Heart left ventricle (tissue), 16 donors: ENCODE measurements around the gene HLA-DMA. TPM values are rescaled to one million over a fixed set of nuclear protein-coding genes. Genes with fewer than 3 reads are reported as not detected.

ENCODE experiments used
- ATAC-seq, 4 donors: fragments of 200-7000 bp; cut with Tn5 transposase; one replicate each; pipeline ENCODE4 v1.9.1; 2020 to 2022; ENCODE audit warnings: moderate library complexity in 4 of 4, mild to moderate bottlenecking in 3 of 4, moderate number of reproducible peaks in 1 of 4
- DNase-seq, 5 donors: peaks; one replicate each; pipeline ENCODE4 v3.0.0-alpha.2; 2020
- H3K27ac ChIP-seq, 12 donors: fragments of 200-600 bp; sonication (generic) in 4 of 12; one replicate each; pipeline versions ENCODE4 v1.5.0 to v1.8.0; 2016 to 2022; ENCODE audit warnings: mild to moderate bottlenecking in 2 of 12
- H3K27me3 ChIP-seq, 9 donors: fragments of 200-600 bp; sonication (generic) in 2 of 9; one replicate each; pipeline versions ENCODE4 v1.5.1 to v1.8.0; 2016 to 2022; ENCODE audit warnings: mild to moderate bottlenecking in 3 of 9
- H3K36me3 ChIP-seq, 9 donors: fragments of 200-600 bp; sonication (generic) in 2 of 9; one replicate each; pipeline versions ENCODE4 v1.5.0 to v1.8.0; 2018 to 2022; ENCODE audit warnings: mild to moderate bottlenecking in 2 of 9
- H3K4me1 ChIP-seq, 12 donors: fragments of 200-600 bp; sonication (generic) in 4 of 12; one replicate each; pipeline versions ENCODE4 v1.5.0 to v1.8.0; 2016 to 2022; ENCODE audit warnings: mild to moderate bottlenecking in 3 of 12
- H3K4me3 ChIP-seq, 12 donors: fragments of 200-600 bp; sonication (generic) in 4 of 12; one replicate each; pipeline versions ENCODE4 v1.5.0 to v1.8.0; 2017 to 2022; ENCODE audit warnings: mild to moderate bottlenecking in 9 of 12, moderate library complexity in 4 of 12
- H3K9me3 ChIP-seq, 12 donors: fragments of 200-600 bp; sonication (generic) in 4 of 12; one replicate each; pipeline versions ENCODE4 v1.5.0 to v1.8.0; 2016 to 2022; ENCODE audit warnings: mild to moderate bottlenecking in 1 of 12
- POLR2A ChIP-seq, 2 donors: fragments of 450-650 bp; IDR thresholded peaks; one replicate each; pipeline ENCODE4 v1.6.1; 2017; ENCODE audit warnings: antibody characterized with exemption in 2 of 2, mild to moderate bottlenecking in 2 of 2, moderate library complexity in 2 of 2
- WGBS, 4 donors: extraction: QIAGEN DNeasy Blood & Tissue Kit in 2 of 4; methylation state at CpG; one replicate each; pipeline versions ENCODE4 v1.1.5 to v1.1.7; 2013 to 2018; 5-methylcytosine and 5-hydroxymethylcytosine counted together
- intact Hi-C, 10 donors: fragments of 100-400 bp; cut with DNase I; formaldehyde crosslinking; loops; one replicate each; pipeline versions ENCODE4 v1.11.1 to v1.14.2; 2022
- polyA plus RNA-seq, 2 donors: library from polyadenylated mRNA; stranded (reverse); fragments of 200-250 nt; gene quantifications; one replicate each; pipeline ENCODE4 v1.2.3, GENCODE V29; 2013
- total RNA-seq, 9 donors: library from RNA; depleted of rRNA in 2 of 9; stranded (reverse); fragments of >200 nt in 2 of 9; fragmentation: NEBNext Ultra II Directional in 3 of 9; extraction: Animal tissue kit (Norgen Biotek cat#: 25700) in 3 of 9; gene quantifications; one replicate each; pipeline versions ENCODE4 v1.1.0 to v1.2.4, GENCODE V29; 2016 to 2023
- TF ChIP-seq, protein P1 (sequence below), 12 donors: fragments of 200-600 bp; sonication (generic) in 4 of 12; IDR thresholded peaks; one replicate each; pipeline versions ENCODE4 v1.5.0 to v1.8.0; 2018 to 2022; ENCODE audit warnings: antibody characterized with exemption in 12 of 12, mild to moderate bottlenecking in 5 of 12
- donor health status: ischemic (EF 13 %, LVEDD 7.1; RV severe dilation, severe dysfunction).
- donor health status: healthy with polysubstance abuse.
- donor health status: DM: no; HTN: yes; CAD: no.
- donor health status: DM: no; HTN: no; CAD: no.
- donor health status: ischemic (EF 25% LVEDD 6.9; RV normal size, moderate dysfunction).
- donor health status: ischemic (EF 25% LVEDD 5.7; RV mildly dilated, moderate dysfunction).
- donor health status: healthy.
- donor health status: DM: yes; HTN: yes; CAD: no.
- donor health status: ischemic (EF 35%, LVEDD 5.7; RV mildly dilated, moderate dysfunction).
- donor health status: nonischemic (EF 11% LVEDD 7.7; RV severe dilation, severe dysfunction).
- donor health status: DM: yes; HTN: yes; CAD: no.
- donor health status: PGD.
- donor health status: ischemic (EF 29% LVEDD 5.4; RV normal size, mild dysfunction).
- donor health status: nonischemic (EF 23%, LVEDD 6.1; RV moderate dilation, normal function).

The HLA-DMA gene
- total and polyA plus RNA-seq, 11 donors: 5.4 to 150 (median 16.2) TPM

DNA sequence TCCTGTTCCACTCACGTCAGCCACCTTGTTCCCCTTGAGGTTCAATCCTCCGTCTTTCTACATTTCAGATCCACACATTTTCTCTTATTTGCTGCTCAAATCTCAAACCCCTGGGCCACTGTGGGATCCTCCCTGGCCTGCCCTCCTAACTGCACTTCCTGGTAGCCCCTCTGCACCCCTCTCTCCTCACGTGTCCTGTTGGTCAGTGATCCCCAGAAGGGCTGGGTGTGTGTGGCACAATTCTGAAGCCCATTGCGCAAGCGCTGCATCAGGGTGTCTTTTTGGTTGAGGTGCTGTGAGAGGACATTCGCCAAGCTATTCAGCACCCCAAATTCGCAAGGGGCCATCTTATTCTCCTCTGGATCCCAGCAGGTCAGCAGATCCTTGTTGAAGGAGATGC, 14.4 kb downstream of the HLA-DMA start:
- TF ChIP-seq, protein P1, sequence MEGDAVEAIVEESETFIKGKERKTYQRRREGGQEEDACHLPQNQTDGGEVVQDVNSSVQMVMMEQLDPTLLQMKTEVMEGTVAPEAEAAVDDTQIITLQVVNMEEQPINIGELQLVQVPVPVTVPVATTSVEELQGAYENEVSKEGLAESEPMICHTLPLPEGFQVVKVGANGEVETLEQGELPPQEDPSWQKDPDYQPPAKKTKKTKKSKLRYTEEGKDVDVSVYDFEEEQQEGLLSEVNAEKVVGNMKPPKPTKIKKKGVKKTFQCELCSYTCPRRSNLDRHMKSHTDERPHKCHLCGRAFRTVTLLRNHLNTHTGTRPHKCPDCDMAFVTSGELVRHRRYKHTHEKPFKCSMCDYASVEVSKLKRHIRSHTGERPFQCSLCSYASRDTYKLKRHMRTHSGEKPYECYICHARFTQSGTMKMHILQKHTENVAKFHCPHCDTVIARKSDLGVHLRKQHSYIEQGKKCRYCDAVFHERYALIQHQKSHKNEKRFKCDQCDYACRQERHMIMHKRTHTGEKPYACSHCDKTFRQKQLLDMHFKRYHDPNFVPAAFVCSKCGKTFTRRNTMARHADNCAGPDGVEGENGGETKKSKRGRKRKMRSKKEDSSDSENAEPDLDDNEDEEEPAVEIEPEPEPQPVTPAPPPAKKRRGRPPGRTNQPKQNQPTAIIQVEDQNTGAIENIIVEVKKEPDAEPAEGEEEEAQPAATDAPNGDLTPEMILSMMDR (IDR thresholded peaks at IDR 0.05): no peak
- no peak for TF ChIP-seq POLR2A (IDR thresholded peaks at IDR 0.05)
- peaks cover 0 to 48% (median 0%) of the 10 kb centered on the region in 9 donors for H3K36me3 ChIP-seq
- peak overlapping the region in 1 of 12 donors; percentile 97 for H3K27ac ChIP-seq

DNA sequence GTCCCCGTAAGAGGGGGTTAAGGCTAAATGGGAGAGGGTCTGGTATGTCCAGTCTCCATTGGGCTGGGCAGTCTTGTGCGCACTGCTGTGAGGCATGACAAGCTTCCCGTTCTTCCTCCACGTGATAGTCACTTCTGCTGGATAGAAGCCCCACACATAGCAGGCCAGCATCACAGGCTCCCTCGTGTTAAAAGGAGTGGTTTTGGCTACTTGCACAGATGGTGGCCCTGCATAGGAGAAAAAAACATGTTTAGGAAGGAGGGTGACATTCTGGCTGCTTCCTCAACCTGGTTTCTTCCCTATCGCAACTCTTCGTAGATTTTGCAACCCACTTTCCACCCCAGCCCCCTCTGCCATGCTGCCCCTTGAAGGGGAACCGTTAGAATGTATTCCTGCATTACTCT, 15.7 kb downstream of the HLA-DMA start:
- 76 to 90% (median 81%) methylated on average over 8 of the region's 8 CpGs for WGBS, 4 donors
- no peaks in the 10 kb centered on the region for H3K27me3 ChIP-seq
- H3K36me3 ChIP-seq: peaks cover 0 to 48% (median 0%) of the 10 kb centered on the region in 9 donors
- peaks cover 0 to 87% (median 11%) of the 10 kb centered on the region in 12 donors for H3K4me1 ChIP-seq
- ATAC-seq (peak in 3 of 4 donors; percentile 19 to 47 (median 41)), DNase-seq (peak in 1 of 5 donors; percentile 45)
- TF ChIP-seq, protein P1 (IDR thresholded peaks at IDR 0.05): no peak
- no peak for TF ChIP-seq POLR2A (IDR thresholded peaks at IDR 0.05)
- H3K27ac ChIP-seq: peak overlapping the region in 3 of 12 donors; percentile 32 to 97 (median 36)
- intact Hi-C loops: no loop called here
- no peaks in the 10 kb centered on the region for H3K9me3 ChIP-seq
- H3K4me3 ChIP-seq: peak overlapping the region in 1 of 12 donors; percentile 75

More for the DNA sequence above, 14.4 kb downstream of the HLA-DMA start:
- DNase-seq: no peak
- no peak for ATAC-seq
- Histone ChIP-seq H3K4me3 (peak overlapping the region in 2 of 12 donors; percentile 54 to 75), H3K4me1 (peaks cover 0 to 87% (median 11%) of the 10 kb centered on the region in 12 donors), H3K27me3 (no peaks in the 10 kb centered on the region), H3K9me3 (no peaks in the 10 kb centered on the region)
- intact Hi-C loops: no loop called here
- WGBS, 4 donors: 87 to 93% (median 91%) methylated on average over 7 of the region's 7 CpGs

DNA sequence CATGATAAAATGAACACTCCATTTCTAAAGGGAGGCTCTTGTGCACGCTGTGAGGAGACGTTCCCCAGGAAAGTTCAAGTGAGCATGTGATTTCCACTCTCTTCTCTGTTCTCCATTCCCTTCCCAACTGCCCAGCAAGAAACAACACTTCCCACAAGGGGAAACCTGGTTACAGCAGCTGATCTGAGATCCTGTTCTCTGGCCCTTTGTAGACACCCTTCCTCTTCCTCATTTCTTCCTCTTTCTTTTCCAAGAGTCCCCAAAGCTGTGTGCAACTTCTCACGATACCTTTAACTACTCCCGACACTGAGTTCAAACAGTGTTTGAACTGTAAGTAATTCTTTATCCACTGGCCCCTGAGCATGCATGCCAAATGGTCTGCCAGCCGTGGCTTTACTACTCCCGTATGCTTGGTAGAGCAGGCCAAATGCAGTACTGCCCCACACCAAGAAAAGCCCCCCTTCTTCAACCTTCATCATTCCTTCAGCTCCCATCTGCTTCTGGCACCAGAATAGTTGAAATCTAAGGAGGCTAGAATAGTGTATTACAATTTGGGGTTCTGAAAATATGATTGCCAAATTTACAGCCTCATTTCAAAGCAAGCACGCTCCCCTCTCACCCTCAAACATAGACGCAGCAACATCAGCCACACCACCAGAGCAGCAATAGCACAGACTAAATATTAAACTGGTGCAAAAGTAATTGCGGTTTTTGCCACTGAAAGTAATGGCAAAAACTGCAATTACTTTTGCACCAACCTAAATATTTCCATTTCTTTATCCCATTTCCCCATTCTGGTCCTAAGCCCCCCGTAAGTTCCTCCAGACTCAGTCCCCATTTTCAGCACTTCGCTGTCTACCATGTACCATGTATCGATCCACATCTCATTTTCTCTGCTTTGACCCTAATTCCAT, 16.4 kb downstream of the HLA-DMA start:
- peak overlapping the region in 3 of 12 donors; percentile 32 to 97 (median 36) for H3K27ac ChIP-seq
- no peaks in the 10 kb centered on the region for H3K27me3 ChIP-seq
- intact Hi-C loops: loop anchor here in 2 of 10 donors (1.0 kb wide), 2 partner anchors 29 to 49 kb away; no protein-coding TSS in a partner anchor
- H3K36me3 ChIP-seq: peaks cover 0 to 48% (median 0%) of the 10 kb centered on the region in 9 donors
- peak overlapping the region in 1 of 12 donors; percentile 1 for H3K4me3 ChIP-seq
- DNase-seq (no peak), ATAC-seq (peak in 3 of 4 donors; percentile 23 to 35 (median 27))
- WGBS, 4 donors: 79 to 83% (median 81%) methylated on average over 12 of the region's 12 CpGs
- H3K4me1 ChIP-seq: peaks cover 0 to 79% (median 8%) of the 10 kb centered on the region in 12 donors
- TF ChIP-seq POLR2A (IDR thresholded peaks at IDR 0.05): no peak
- TF ChIP-seq, protein P1 (IDR thresholded peaks at IDR 0.05): no peak
- H3K9me3 ChIP-seq: no peaks in the 10 kb centered on the region
